Glutamatergic neuron (in vitro differentiated cells): ENCODE data around the gene PPP1R8. TPM values are rescaled to one million over a fixed set of nuclear protein-coding genes. Genes with fewer than 3 reads are reported as not detected.
A peak's percentile ranks its signal among the peaks of the same experiment; 100 is the strongest.

ENCODE experiments used
- DNase-seq: peaks from one replicate; pipeline ENCODE4 v3.0.0; 2022
- H3K27ac Mint-ChIP-seq: one replicate; pipeline ENCODE4 v1.8.0; 2020; ENCODE audit warnings: mild to moderate bottlenecking, mixed read lengths, inconsistent platforms; ENCODE audit not compliant: unreplicated experiment
- H3K27me3 Mint-ChIP-seq: one replicate; pipeline ENCODE4 v1.8.0; 2020; ENCODE audit warnings: mild to moderate bottlenecking, moderate library complexity, mixed read lengths, inconsistent platforms; ENCODE audit not compliant: unreplicated experiment
- H3K36me3 Mint-ChIP-seq: one replicate; pipeline ENCODE4 v1.8.0; 2020; ENCODE audit warnings: mild to moderate bottlenecking, mixed read lengths, inconsistent platforms; ENCODE audit not compliant: unreplicated experiment
- H3K4me1 Mint-ChIP-seq: one replicate; pipeline ENCODE4 v1.8.0; 2020; ENCODE audit warnings: mild to moderate bottlenecking, low read depth, mixed read lengths, inconsistent platforms; ENCODE audit not compliant: unreplicated experiment
- H3K4me3 Mint-ChIP-seq: one replicate; pipeline ENCODE4 v1.8.0; 2020; ENCODE audit warnings: mild to moderate bottlenecking, mixed read lengths, inconsistent platforms; ENCODE audit not compliant: unreplicated experiment
- H3K9me3 Mint-ChIP-seq: one replicate; pipeline ENCODE4 v1.8.0; 2020; ENCODE audit warnings: mild to moderate bottlenecking, moderate library complexity, mixed read lengths, inconsistent platforms; ENCODE audit not compliant: unreplicated experiment
- total RNA-seq: library from RNA; stranded (reverse); fragmentation: NEBNext Ultra II Directional; extraction: Animal tissue kit (Norgen Biotek cat#: 25700); gene quantifications from one replicate; pipeline ENCODE4 v1.2.1, GENCODE V29; 2021; ENCODE audit not compliant: unreplicated experiment
- TF ChIP-seq, protein P1 (sequence below): fragments of 200-600 bp; sonication (generic); IDR thresholded peaks from one replicate; pipeline ENCODE4 v1.5.0; 2021; ENCODE audit not compliant: partially characterized antibody, unreplicated experiment

PPP1R8 gene
- total RNA-seq, 1 donor from 2014 or later: 60.2 TPM

DNA sequence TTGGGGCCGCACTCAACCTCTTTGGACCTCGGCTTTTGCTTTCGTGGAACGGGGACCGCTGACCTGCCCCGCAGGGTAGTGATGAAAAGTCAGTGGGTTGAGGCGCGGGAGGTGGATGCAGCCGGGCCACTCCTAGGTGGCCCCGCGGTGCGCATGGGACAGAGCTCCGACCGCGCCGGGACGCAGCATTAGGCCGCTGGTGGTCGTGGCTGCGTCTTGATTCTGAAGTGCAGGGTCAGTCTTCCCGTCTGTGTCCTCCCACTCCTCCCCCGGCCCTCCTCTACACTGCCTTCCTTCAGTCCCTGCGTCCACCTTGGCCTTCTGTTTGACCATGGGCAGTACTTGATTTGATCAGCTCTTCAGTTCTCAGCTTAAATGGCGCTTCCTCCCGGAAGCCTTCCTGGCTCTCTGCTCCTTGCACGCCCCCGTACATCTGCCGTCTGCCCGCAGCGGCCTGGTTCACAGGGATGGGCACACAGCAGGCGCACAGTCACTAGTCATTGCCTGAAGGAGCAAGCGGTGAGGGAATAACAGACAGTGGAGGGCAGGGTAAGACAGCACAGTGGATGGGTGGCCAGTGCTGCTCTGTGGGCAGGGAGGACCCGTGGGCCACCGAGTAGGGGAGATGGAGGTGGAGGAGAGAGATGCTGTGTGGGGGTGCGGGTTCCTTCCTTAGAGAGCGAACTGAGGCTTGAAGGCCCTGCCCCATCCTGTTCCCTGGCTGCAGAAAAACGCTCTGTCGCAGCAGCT lies 42.4 kb downstream of the PPP1R8 start:
- Mint-ChIP-seq H3K36me3 (no peaks in the 10 kb centered on the region), H3K4me1 (no peaks in the 10 kb centered on the region), H3K9me3 (peaks cover 4% of the 10 kb centered on the region), H3K4me3 (peak overlapping the region; percentile 82), H3K27me3 (peaks cover 8% of the 10 kb centered on the region), H3K27ac (no peak overlapping the region)
- DNase-seq: no peak
- TF ChIP-seq, protein P1, sequence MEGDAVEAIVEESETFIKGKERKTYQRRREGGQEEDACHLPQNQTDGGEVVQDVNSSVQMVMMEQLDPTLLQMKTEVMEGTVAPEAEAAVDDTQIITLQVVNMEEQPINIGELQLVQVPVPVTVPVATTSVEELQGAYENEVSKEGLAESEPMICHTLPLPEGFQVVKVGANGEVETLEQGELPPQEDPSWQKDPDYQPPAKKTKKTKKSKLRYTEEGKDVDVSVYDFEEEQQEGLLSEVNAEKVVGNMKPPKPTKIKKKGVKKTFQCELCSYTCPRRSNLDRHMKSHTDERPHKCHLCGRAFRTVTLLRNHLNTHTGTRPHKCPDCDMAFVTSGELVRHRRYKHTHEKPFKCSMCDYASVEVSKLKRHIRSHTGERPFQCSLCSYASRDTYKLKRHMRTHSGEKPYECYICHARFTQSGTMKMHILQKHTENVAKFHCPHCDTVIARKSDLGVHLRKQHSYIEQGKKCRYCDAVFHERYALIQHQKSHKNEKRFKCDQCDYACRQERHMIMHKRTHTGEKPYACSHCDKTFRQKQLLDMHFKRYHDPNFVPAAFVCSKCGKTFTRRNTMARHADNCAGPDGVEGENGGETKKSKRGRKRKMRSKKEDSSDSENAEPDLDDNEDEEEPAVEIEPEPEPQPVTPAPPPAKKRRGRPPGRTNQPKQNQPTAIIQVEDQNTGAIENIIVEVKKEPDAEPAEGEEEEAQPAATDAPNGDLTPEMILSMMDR: no peak

GRCh38 chr1:27873671-27874384 lies 43.2 kb downstream of the PPP1R8 start:
- Mint-ChIP-seq H3K9me3 (peaks cover 4% of the 10 kb centered on the region), H3K27ac (no peak overlapping the region), H3K4me1 (peaks cover 3% of the 10 kb centered on the region), H3K27me3 (peaks cover 6% of the 10 kb centered on the region), H3K36me3 (no peaks in the 10 kb centered on the region), H3K4me3 (peak overlapping the region; percentile 52)
- TF ChIP-seq, protein P1: no peak
- DNase-seq: no peak

- DNase-seq: no peak
- Mint-ChIP-seq H3K4me3 (no peak overlapping the region), H3K4me1 (peaks cover 10% of the 10 kb centered on the region), H3K36me3 (no peaks in the 10 kb centered on the region), H3K27me3 (peaks cover 8% of the 10 kb centered on the region), H3K27ac (no peak overlapping the region), H3K9me3 (peaks cover 5% of the 10 kb centered on the region)
- TF ChIP-seq, protein P1: no peak
Observed at GRCh38 chr1:27876341-27877114, 45.9 kb downstream of the PPP1R8 start.

GRCh38 chr1:27877115-27877416 lies 46.5 kb downstream of the PPP1R8 start:
- Mint-ChIP-seq H3K9me3 (peaks cover 3% of the 10 kb centered on the region), H3K27ac (no peak overlapping the region), H3K27me3 (peaks cover 5% of the 10 kb centered on the region), H3K4me3 (no peak overlapping the region), H3K36me3 (no peaks in the 10 kb centered on the region), H3K4me1 (peaks cover 10% of the 10 kb centered on the region)
- DNase-seq: no peak
- TF ChIP-seq, protein P1: no peak
